IMR-90 (cell line): ENCODE data around the gene B3GNT9. TPM values are rescaled to one million over a fixed set of nuclear protein-coding genes. Genes with fewer than 3 reads are reported as not detected.

Experiments used
- ATAC-seq: fragments of 200-7000 bp; cut with Tn5 transposase; 2 replicates; pipeline ENCODE4 v1.9.1; 2020; ENCODE audit warnings: low read depth, mild to moderate bottlenecking, moderate library complexity
- BruUV-seq: library from RNA; stranded (reverse); fragments of 400-500 nt; replicated peaks from 2 replicates; lab custom pipeline; 2021; lab: Mats Ljungman, UMichigan
- CTCF ChIA-PET: fragments of 300-600 bp; formaldehyde crosslinking; extraction: SDS; loops from one replicate; lab custom pipeline; 2021; ENCODE audit warnings: antibody characterized with exemption; lab: Yijun Ruan, JAX
- POLR2A ChIA-PET: fragments of 300-600 bp; sonication (Branson Sonifier 250); formaldehyde crosslinking; loops from one replicate; lab custom pipeline; 2022; ENCODE audit warnings: antibody characterized with exemption; ENCODE audit not compliant: unreplicated experiment; lab: Charles Lee
- DNase-seq: peaks from one replicate; pipeline ENCODE4 v3.0.0; 2013
- H2AFZ ChIP-seq: replicated peaks from 2 replicates; pipeline ENCODE3; 2013; ENCODE audit warnings: low read length, mild to moderate bottlenecking; ENCODE audit not compliant: poor library complexity
- H2AK5ac ChIP-seq: 2 replicates; pipeline ENCODE4 v1.6.1; 2013; ENCODE audit warnings: low read depth, low read length, inconsistent platforms
- H2AK9ac ChIP-seq: replicated peaks from 2 replicates; pipeline ENCODE3; 2013; ENCODE audit warnings: mild to moderate bottlenecking, low read depth, low read length, moderate library complexity; ENCODE audit not compliant: poor library complexity
- H2BK120ac ChIP-seq: 2 replicates; pipeline ENCODE4 v1.6.1; 2013; ENCODE audit warnings: low read depth, low read length, inconsistent platforms
- H2BK15ac ChIP-seq: 3 replicates; pipeline ENCODE4 v1.6.1; 2013; ENCODE audit warnings: low read depth, low read length, inconsistent platforms
- H2BK20ac ChIP-seq: 2 replicates; pipeline ENCODE4 v1.6.1; 2013; ENCODE audit warnings: low read depth, mild to moderate bottlenecking, inconsistent platforms, low read length, moderate library complexity
- H2BK5ac ChIP-seq: 2 replicates; pipeline ENCODE4 v1.6.1; 2013; ENCODE audit warnings: mild to moderate bottlenecking, low read depth, low read length, inconsistent platforms; ENCODE audit not compliant: poor library complexity, severe bottlenecking
- H3K14ac ChIP-seq: replicated peaks from 2 replicates; pipeline ENCODE4 v1.6.1; 2013; ENCODE audit warnings: low read depth, low read length, inconsistent platforms
- H3K18ac ChIP-seq: 2 replicates; pipeline ENCODE4 v1.6.1; 2013; ENCODE audit warnings: low read depth, low read length, control low read depth
- H3K23ac ChIP-seq: 2 replicates; pipeline ENCODE4 v1.6.1; 2013; ENCODE audit warnings: low read depth, low read length, inconsistent platforms
- H3K27ac ChIP-seq: 2 replicates; pipeline ENCODE4 v1.5.1; 2013; ENCODE audit warnings: mild to moderate bottlenecking, control low read depth, low read length; ENCODE audit not compliant: insufficient read depth
- H3K27me3 ChIP-seq: 2 replicates; pipeline ENCODE4 v1.6.1; 2013; ENCODE audit warnings: low read length; ENCODE audit not compliant: control insufficient read depth, insufficient read depth
- H3K36me3 ChIP-seq: 2 replicates; pipeline ENCODE4 v1.6.1; 2013; ENCODE audit warnings: low read length, mixed read lengths; ENCODE audit not compliant: control insufficient read depth, insufficient read depth
- H3K4ac ChIP-seq: 2 replicates; pipeline ENCODE4 v1.6.1; 2013; ENCODE audit warnings: low read depth, low read length, inconsistent platforms
- H3K4me1 ChIP-seq: 2 replicates; pipeline ENCODE4 v1.6.1; 2013; ENCODE audit warnings: low read length, mixed read lengths; ENCODE audit not compliant: control insufficient read depth, insufficient read depth
- H3K4me2 ChIP-seq: 2 replicates; pipeline ENCODE4 v1.6.1; 2013; ENCODE audit warnings: low read depth, mild to moderate bottlenecking, control low read depth, low read length, moderate library complexity
- H3K4me3 ChIP-seq: 2 replicates; pipeline ENCODE4 v1.5.1; 2013; ENCODE audit warnings: low read depth, mild to moderate bottlenecking, control low read depth, low read length, moderate library complexity; ENCODE audit not compliant: insufficient read depth
- H3K56ac ChIP-seq: 2 replicates; pipeline ENCODE4 v1.6.1; 2013; ENCODE audit warnings: low read length, inconsistent platforms; ENCODE audit not compliant: insufficient read depth; ENCODE audit errors: extremely low read depth
- H3K79me1 ChIP-seq, 2 experiments: 2 replicates each; pipeline ENCODE4 v1.6.1; 2013; ENCODE audit warnings: low read length in 2 of 2, inconsistent platforms in 1 of 2, low read depth in 1 of 2
- H3K9ac ChIP-seq: 2 replicates; pipeline ENCODE4 v1.6.1; 2013; ENCODE audit warnings: low read depth, low read length, control low read depth
- H3K9me1 ChIP-seq: 2 replicates; pipeline ENCODE4 v1.6.1; 2013; ENCODE audit warnings: low read length, inconsistent platforms; ENCODE audit not compliant: insufficient read depth
- H3K9me3 ChIP-seq: 2 replicates; pipeline ENCODE4 v1.6.1; 2013; ENCODE audit warnings: low read length; ENCODE audit not compliant: control insufficient read depth, insufficient read depth
- H4K20me1 ChIP-seq: 2 replicates; pipeline ENCODE4 v1.6.1; 2013; ENCODE audit warnings: low read length, inconsistent platforms; ENCODE audit not compliant: insufficient read depth
- H4K5ac ChIP-seq: 2 replicates; pipeline ENCODE4 v1.6.1; 2013; ENCODE audit warnings: mild to moderate bottlenecking, low read depth, low read length, control low read depth
- H4K8ac ChIP-seq, 2 experiments: 2 replicates each; pipeline ENCODE4 v1.6.1; 2013; ENCODE audit warnings: low read depth in 2 of 2, low read length in 2 of 2, control low read depth in 1 of 2, inconsistent platforms in 1 of 2
- H4K91ac ChIP-seq: 2 replicates; pipeline ENCODE4 v1.6.1; 2013; ENCODE audit warnings: low read depth, low read length, inconsistent platforms; ENCODE audit not compliant: insufficient read depth
- CEBPB ChIP-seq: IDR thresholded peaks from 2 replicates; pipeline ENCODE4 v1.6.1; 2012; ENCODE audit warnings: low read depth, low read length, improper control_type of control experiment
- CHD1 ChIP-seq: IDR thresholded peaks from 2 replicates; pipeline ENCODE4 v1.6.1; 2012; ENCODE audit warnings: low read depth, low read length, improper control_type of control experiment
- CTCF ChIP-seq: conservative IDR thresholded peaks from 2 replicates; pipeline ENCODE4 v1.5.1; 2012; ENCODE audit warnings: mild to moderate bottlenecking, low read depth, low read length, improper control_type of control experiment
- ELK1 ChIP-seq: fragments of 150-350 bp; IDR thresholded peaks from 2 replicates; pipeline ENCODE4 v1.6.1; 2016; ENCODE audit warnings: low read depth, mild to moderate bottlenecking, low read length, moderate library complexity, borderline replicate concordance
- FOS ChIP-seq: fragments of 150-350 bp; IDR thresholded peaks from 2 replicates; pipeline ENCODE4 v1.6.1; 2016; ENCODE audit warnings: low read depth, low read length
- MAZ ChIP-seq: IDR thresholded peaks from 2 replicates; pipeline ENCODE4 v1.6.1; 2012; ENCODE audit warnings: low read depth, mild to moderate bottlenecking, low read length, improper control_type of control experiment, moderate library complexity, borderline replicate concordance
- NFE2L2 ChIP-seq: fragments of 150-350 bp; IDR thresholded peaks from 2 replicates; pipeline ENCODE4 v1.6.1; 2016; ENCODE audit warnings: low read depth, mild to moderate bottlenecking, low read length
- POLR2A ChIP-seq: IDR thresholded peaks from 2 replicates; pipeline ENCODE4 v1.6.1; 2012; ENCODE audit warnings: mild to moderate bottlenecking, low read depth, low read length
- RCOR1 ChIP-seq: IDR thresholded peaks from 2 replicates; pipeline ENCODE4 v1.6.1; 2012; ENCODE audit warnings: mild to moderate bottlenecking, low read length, improper control_type of control experiment; ENCODE audit not compliant: insufficient replicate concordance
- RFX5 ChIP-seq: IDR thresholded peaks from 2 replicates; pipeline ENCODE4 v1.8.0; 2012; ENCODE audit warnings: low read depth, mild to moderate bottlenecking, low read length, moderate library complexity
- USF2 ChIP-seq: fragments of 150-350 bp; IDR thresholded peaks from 2 replicates; pipeline ENCODE4 v1.6.1; 2017; ENCODE audit warnings: mild to moderate bottlenecking, antibody characterized with exemption, low read length, low read depth
- WGBS, 2 experiments: methylation state at CpG; one replicate each; pipeline versions ENCODE4 v1.1.5 to v1.1.7; 2013; ENCODE audit warnings: missing lambda C conversion rate in 2 of 2; ENCODE audit not compliant: insufficient read length in 1 of 2; ENCODE audit errors: extremely low coverage in 2 of 2; 5-methylcytosine and 5-hydroxymethylcytosine counted together
- dilution Hi-C: fragments of 300-500 bp; cut with HindIII; formaldehyde crosslinking; loops from one replicate; pipeline ENCODE4 v1.14.3; 2018; ENCODE audit warnings: low sequenced_read_pairs; ENCODE audit not compliant: unreplicated experiment
- in situ Hi-C: fragments of 300-500 bp; cut with MboI; formaldehyde crosslinking; loops from 3 replicates; pipeline ENCODE4 v1.14.3; 2019; ENCODE audit warnings: low sequenced_read_pairs, inconsistent platforms, mixed read lengths
- intact Hi-C: fragments of 100-400 bp; cut with micrococcal nuclease; formaldehyde crosslinking; loops from 2 replicates; pipeline ENCODE4 v1.10.0; 2022
- polyA plus RNA-seq, 3 experiments: library from polyadenylated mRNA; depleted of rRNA; stranded (reverse); fragments of >200 nt; gene quantifications; 2 replicates each; pipeline ENCODE4 v1.2.3, GENCODE V29; 2012; ENCODE audit warnings: low replicate concordance in 1 of 3
- total RNA-seq: library from RNA; depleted of rRNA; stranded (reverse); fragments of >200 nt; gene quantifications from 2 replicates; pipeline ENCODE4 v1.2.3, GENCODE V29; 2012

The B3GNT9 gene
- total and polyA plus RNA-seq, 2 of the 4 experiments (the other 2 are of a cell fraction): 5.0 to 12.0 TPM

GRCh38 chr16:67128887-67129286, 21.9 kb downstream of the B3GNT9 start:
- Histone ChIP-seq H3K9me3 (no peaks in the 10 kb centered on the region), H2BK15ac (no peak overlapping the region), H4K91ac (no peak overlapping the region), H2AK9ac (no peak overlapping the region), H3K4ac (no peak overlapping the region), H3K36me3 (peaks cover 26% of the 10 kb centered on the region), H3K4me2 (no peak overlapping the region), H3K14ac (no peak overlapping the region), H2AK5ac (no peak overlapping the region), H3K27ac (no peak overlapping the region), H4K5ac (no peak overlapping the region), H3K56ac (no peak overlapping the region), H2AFZ (no peak overlapping the region), H4K20me1 (no peaks in the 10 kb centered on the region), H3K23ac (no peak overlapping the region), H3K9me1 (peaks cover 11% of the 10 kb centered on the region), H4K8ac (no peak overlapping the region), H2BK5ac (no peak overlapping the region), H3K4me1 (no peaks in the 10 kb centered on the region), H3K79me1 (peaks cover 6 to 19% of the 10 kb centered on the region in 2 experiments; a peak in 3 of 4 replicates), H3K18ac (no peak overlapping the region), H2BK20ac (no peak overlapping the region), H2BK120ac (no peak overlapping the region), H3K27me3 (no peaks in the 10 kb centered on the region), H3K9ac (no peak overlapping the region), H3K4me3 (no peak overlapping the region)
- ATAC-seq: no peak
- 100% methylated on average over 1 of the region's 3 CpGs; no CpG with 5 or more reads in 1 of the 2 experiments for WGBS, 2 experiments
- dilution Hi-C loops (no loop called here), in situ Hi-C loops (no loop called here), intact Hi-C loops (no loop called here)
- POLR2A ChIA-PET: no interaction called here
- CTCF ChIA-PET: no interaction called here
- no peak for DNase-seq
- no peak for TF ChIP-seq MAZ
- TF ChIP-seq USF2: no peak
- TF ChIP-seq CEBPB: no peak
- TF ChIP-seq CTCF: no peak
- no peak for TF ChIP-seq POLR2A
- no peak for TF ChIP-seq RCOR1
- TF ChIP-seq RFX5: no peak
- no peak for TF ChIP-seq ELK1
- TF ChIP-seq NFE2L2: no peak
- TF ChIP-seq FOS: no peak
- TF ChIP-seq CHD1: no peak
- BruUV-seq: no TSS peak
